Spinal cord (tissue), 10 donors: ENCODE data around the gene MTMR11. TPM values are rescaled to one million over a fixed set of nuclear protein-coding genes. Genes with fewer than 3 reads are reported as not detected.

ENCODE experiments used
- DNase-seq, 6 donors: peaks; one replicate each; pipeline versions ENCODE4 v3.0.0 to v3.0.0-alpha.2; 2013 to 2015; ENCODE audit warnings: low spot score in 6 of 6, low read depth in 4 of 6
- H3K27ac ChIP-seq: one replicate; pipeline ENCODE4 v1.5.1; 2013; ENCODE audit warnings: low read depth, low read length, control low read depth
- H3K27me3 ChIP-seq: one replicate; pipeline ENCODE4 v1.6.1; 2013; ENCODE audit warnings: low read length; ENCODE audit not compliant: control insufficient read depth, insufficient read depth
- H3K36me3 ChIP-seq: one replicate; pipeline ENCODE4 v1.6.1; 2013; ENCODE audit warnings: low read length; ENCODE audit not compliant: control insufficient read depth, insufficient read depth
- H3K4me1 ChIP-seq: one replicate; pipeline ENCODE4 v1.6.1; 2013; ENCODE audit warnings: low read length; ENCODE audit not compliant: control insufficient read depth, insufficient read depth
- H3K4me3 ChIP-seq: one replicate; pipeline ENCODE4 v1.5.1; 2013; ENCODE audit warnings: low read depth, low read length, control low read depth
- H3K9me3 ChIP-seq: one replicate; pipeline ENCODE4 v1.6.1; 2013; ENCODE audit warnings: low read length; ENCODE audit not compliant: control insufficient read depth, insufficient read depth
- WGBS: methylation state at CpG from one replicate; pipeline ENCODE4 v1.1.5; 2013; ENCODE audit warnings: missing lambda C conversion rate; ENCODE audit not compliant: insufficient coverage; 5-methylcytosine and 5-hydroxymethylcytosine counted together
- polyA plus RNA-seq, 2 donors: library from polyadenylated mRNA; unstranded; fragments of 120-200 nt; gene quantifications; one replicate each; pipeline ENCODE4 v1.2.1, GENCODE V29; 2013; ENCODE audit not compliant: insufficient read length in 2 of 2
- total RNA-seq, 2 donors: library from RNA; depleted of rRNA in 1 of 2; stranded (reverse); fragments of 120-200 nt in 1 of 2; fragments of >200 nt in 1 of 2; gene quantifications; one replicate each; pipeline versions ENCODE4 v1.2.3 to v1.2.4, GENCODE V29; 2013 to 2014
- donor health status: healthy.

Gene MTMR11
- total and polyA plus RNA-seq, 4 donors: 6.3 to 20.8 (median 13.6) TPM

DNA sequence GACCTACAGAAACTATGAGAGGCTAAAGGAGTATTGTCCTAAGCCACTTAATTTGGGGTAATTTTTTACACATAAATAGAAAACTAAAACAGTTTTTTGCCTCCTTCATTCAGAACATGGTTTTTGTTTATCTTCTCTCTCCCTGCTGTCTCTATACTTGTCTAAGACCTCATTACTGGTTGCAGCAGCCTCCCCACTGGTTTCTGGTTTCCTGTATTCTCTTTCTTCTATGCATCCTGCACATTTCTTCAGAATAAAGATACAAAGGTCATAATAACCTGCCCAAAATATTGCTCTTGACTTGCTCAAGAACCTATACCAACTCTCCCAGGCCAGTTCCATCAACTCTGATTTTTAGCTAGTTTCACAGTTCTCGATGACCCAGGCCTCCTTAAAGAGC is 57.1 kb downstream of the MTMR11 start:
- 100% methylated on average over 1 of the region's 1 CpG for WGBS
- Histone ChIP-seq H3K4me1 (peaks cover 3% of the 10 kb centered on the region), H3K27ac (no peak overlapping the region), H3K4me3 (no peak overlapping the region), H3K36me3 (no peaks in the 10 kb centered on the region), H3K9me3 (no peaks in the 10 kb centered on the region), H3K27me3 (no peaks in the 10 kb centered on the region)
- DNase-seq: no peak

Other genes with a start within 250 kb of the MTMR11 start
- 10 to 100 TPM; 13.8 to 18.2 TPM for gene FCGR1A, start 154.2 kb downstream of the MTMR11 start, total RNA-seq
- 10 to 100 TPM; 15.3 to 24.0 TPM for gene FCGR1A, start 154.2 kb downstream of the MTMR11 start, polyA plus RNA-seq
- 10 to 100 TPM; 10.7 to 31.0 TPM for gene BOLA1, start 37.3 kb downstream of the MTMR11 start, total RNA-seq
- 10 to 100 TPM; 24.6 to 25.2 TPM for gene BOLA1, start 37.3 kb downstream of the MTMR11 start, polyA plus RNA-seq
- 10 to 100 TPM; 31.3 to 90.7 TPM for gene SV2A, start 19.0 kb downstream of the MTMR11 start, total RNA-seq
- 100 to 1,000 TPM; 155 to 172 TPM for gene SV2A, start 19.0 kb downstream of the MTMR11 start, polyA plus RNA-seq
- 10 to 100 TPM; 11.2 to 11.9 TPM for gene SF3B4, start 9.1 kb downstream of the MTMR11 start, total RNA-seq
- 10 to 100 TPM; 56.8 to 58.9 TPM for gene SF3B4, start 9.1 kb downstream of the MTMR11 start, polyA plus RNA-seq
- gene OTUD7B, start 73.8 kb upstream of the MTMR11 start, total RNA-seq: 10 to 100 TPM; 15.2 to 17.2 TPM
- gene OTUD7B, start 73.8 kb upstream of the MTMR11 start, polyA plus RNA-seq: 10 to 100 TPM; 14.4 to 14.5 TPM
- gene VPS45, start 130.9 kb upstream of the MTMR11 start, total RNA-seq: 100 to 1,000 TPM in 1 of 2 donors, 10 to 100 TPM in 1; 67.4 to 102 TPM
- gene VPS45, start 130.9 kb upstream of the MTMR11 start, polyA plus RNA-seq: 10 to 100 TPM; 75.8 to 78.8 TPM
- gene PLEKHO1, start 213.0 kb upstream of the MTMR11 start, total RNA-seq: 10 to 100 TPM; 38.4 to 47.0 TPM
- 100 to 1,000 TPM in 1 of 2 donors, 10 to 100 TPM in 1; 93.8 to 102 TPM for gene PLEKHO1, start 213.0 kb upstream of the MTMR11 start, polyA plus RNA-seq